DND-41 (cell line): ENCODE measurements around the gene BRPF3.

Experiments
- ATAC-seq: fragments of 200-7000 bp; cut with Tn5 transposase; 3 replicates; pipeline ENCODE4 v1.9.1; 2021; ENCODE audit warnings: low read depth; ENCODE audit not compliant: insufficient read depth
- DNase-seq: peaks from one replicate; pipeline ENCODE4 v3.0.0-alpha.2; 2020
- H2AFZ ChIP-seq: 2 replicates; pipeline ENCODE4 v1.6.0; 2012; ENCODE audit warnings: low read depth, low read length
- H3K27ac ChIP-seq: 2 replicates; pipeline ENCODE4 v1.5.1; 2012; ENCODE audit warnings: low read length, inconsistent platforms
- H3K27me3 ChIP-seq: fragments of 200-600 bp; sonication (generic); 2 replicates; pipeline ENCODE4 v1.6.0; 2012; ENCODE audit warnings: low read length, mild to moderate bottlenecking, inconsistent platforms; ENCODE audit not compliant: insufficient read depth, poor library complexity
- H3K36me3 ChIP-seq: 2 replicates; pipeline ENCODE4 v1.5.1; 2012; ENCODE audit warnings: low read length, inconsistent platforms; ENCODE audit not compliant: insufficient read depth
- H3K4me1 ChIP-seq: 2 replicates; pipeline ENCODE4 v1.5.1; 2012; ENCODE audit warnings: mild to moderate bottlenecking, low read length; ENCODE audit not compliant: insufficient read depth
- H3K4me2 ChIP-seq: 2 replicates; pipeline ENCODE4 v1.6.0; 2012; ENCODE audit warnings: mild to moderate bottlenecking, moderate library complexity, low read length, inconsistent platforms; ENCODE audit not compliant: insufficient read depth
- H3K4me3 ChIP-seq, 2 experiments: fragments of 200-600 bp in 1 of 2; shearing (Covaris generic) in 1 of 2; 2 replicates each; pipeline ENCODE4 v1.5.1; 2012 to 2016; ENCODE audit warnings: inconsistent platforms in 2 of 2, low read length in 2 of 2, mild to moderate bottlenecking in 2 of 2, low read depth in 1 of 2, moderate library complexity in 1 of 2
- H3K79me2 ChIP-seq: 2 replicates; pipeline ENCODE4 v1.6.0; 2012; ENCODE audit warnings: low read length, inconsistent platforms; ENCODE audit not compliant: insufficient read depth
- H3K9ac ChIP-seq: 2 replicates; pipeline ENCODE4 v1.6.0; 2012; ENCODE audit warnings: low read depth, mild to moderate bottlenecking, inconsistent platforms, low read length, moderate library complexity
- H3K9me3 ChIP-seq: 2 replicates; pipeline ENCODE4 v1.5.1; 2012; ENCODE audit warnings: low read length, moderate library complexity, mild to moderate bottlenecking, inconsistent platforms; ENCODE audit not compliant: insufficient read depth, severe bottlenecking
- H4K20me1 ChIP-seq: 2 replicates; pipeline ENCODE4 v1.6.0; 2012; ENCODE audit warnings: low read length; ENCODE audit not compliant: insufficient read depth
- EZH2 ChIP-seq: IDR thresholded peaks from 3 replicates; pipeline ENCODE4 v1.6.1; 2012; ENCODE audit warnings: borderline replicate concordance, low read depth, mild to moderate bottlenecking, moderate library complexity, low read length, inconsistent platforms; ENCODE audit not compliant: severe bottlenecking
- TF ChIP-seq, protein P1 (sequence below): IDR thresholded peaks from 2 replicates; pipeline ENCODE4 v1.5.1; 2012; ENCODE audit warnings: borderline replicate concordance, low read length, moderate library complexity, mild to moderate bottlenecking; ENCODE audit not compliant: poor library complexity, severe bottlenecking; ENCODE audit errors: extremely low read depth

BRPF3 gene

DNA sequence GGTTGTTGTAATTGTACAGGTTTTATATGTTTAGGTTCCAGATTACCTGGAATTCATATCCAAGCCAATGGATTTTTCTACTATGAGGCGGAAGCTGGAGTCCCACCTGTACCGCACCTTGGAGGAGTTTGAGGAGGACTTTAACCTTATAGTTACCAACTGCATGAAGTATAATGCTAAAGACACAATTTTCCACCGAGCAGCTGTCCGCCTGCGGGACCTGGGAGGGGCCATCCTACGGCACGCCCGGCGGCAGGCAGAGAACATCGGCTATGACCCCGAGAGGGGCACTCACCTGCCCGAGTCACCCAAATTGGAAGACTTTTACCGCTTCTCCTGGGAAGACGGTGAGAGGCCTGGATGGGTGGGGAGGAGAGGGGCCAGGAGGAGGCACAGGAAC lies 13.6 kb downstream of the BRPF3 start:
- ATAC-seq, result no peak
- peaks cover 97% of the 10 kb centered on the region for H3K36me3 ChIP-seq

DNA sequence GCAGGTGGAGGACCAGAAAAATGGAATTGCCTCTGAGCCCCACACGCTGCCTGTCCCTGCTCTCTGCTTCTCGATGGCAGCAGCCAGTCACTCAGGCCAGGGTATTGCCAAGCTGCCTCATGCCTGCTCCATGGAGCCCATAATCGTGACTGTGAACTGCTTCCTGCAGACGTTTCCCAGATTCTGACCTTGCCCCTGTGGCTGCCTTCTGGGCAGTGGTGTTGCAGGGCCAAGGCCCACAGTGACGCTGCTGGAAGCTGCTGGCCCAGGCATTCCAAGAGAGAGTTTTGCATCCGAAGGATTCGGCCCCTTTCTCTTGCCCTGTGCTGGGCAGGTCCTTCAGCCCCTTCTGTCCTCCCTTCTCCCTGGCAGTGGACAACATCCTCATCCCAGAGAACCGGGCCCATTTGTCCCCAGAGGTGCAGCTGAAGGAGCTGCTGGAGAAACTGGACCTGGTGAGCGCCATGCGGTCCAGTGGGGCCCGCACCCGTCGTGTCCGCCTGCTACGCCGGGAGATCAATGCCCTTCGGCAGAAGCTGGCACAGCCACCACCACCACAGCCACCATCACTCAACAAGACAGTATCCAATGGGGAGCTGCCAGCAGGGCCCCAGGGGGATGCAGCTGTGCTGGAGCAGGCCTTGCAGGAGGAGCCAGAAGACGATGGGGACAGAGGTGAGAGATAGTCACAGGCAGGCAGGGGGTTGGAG lies 14.5 kb downstream of the BRPF3 start:
- Histone ChIP-seq H3K4me2 (no peak overlapping the region), H2AFZ (no peak overlapping the region), H3K36me3 (peaks cover 97% of the 10 kb centered on the region), H3K9me3 (no peaks in the 10 kb centered on the region), H3K4me1 (no peaks in the 10 kb centered on the region), H4K20me1 (peaks cover 4% of the 10 kb centered on the region; the same call in 1 of the 2 replicates), H3K27ac (no peak overlapping the region), H3K79me2 (no peaks in the 10 kb centered on the region), H3K9ac (no peak overlapping the region), H3K27me3 (no peaks in the 10 kb centered on the region), H3K4me3 (no peak overlapping the region)
- DNase-seq, result no peak
- no peak for ATAC-seq
- no peak for TF ChIP-seq EZH2
- TF ChIP-seq, protein P1, sequence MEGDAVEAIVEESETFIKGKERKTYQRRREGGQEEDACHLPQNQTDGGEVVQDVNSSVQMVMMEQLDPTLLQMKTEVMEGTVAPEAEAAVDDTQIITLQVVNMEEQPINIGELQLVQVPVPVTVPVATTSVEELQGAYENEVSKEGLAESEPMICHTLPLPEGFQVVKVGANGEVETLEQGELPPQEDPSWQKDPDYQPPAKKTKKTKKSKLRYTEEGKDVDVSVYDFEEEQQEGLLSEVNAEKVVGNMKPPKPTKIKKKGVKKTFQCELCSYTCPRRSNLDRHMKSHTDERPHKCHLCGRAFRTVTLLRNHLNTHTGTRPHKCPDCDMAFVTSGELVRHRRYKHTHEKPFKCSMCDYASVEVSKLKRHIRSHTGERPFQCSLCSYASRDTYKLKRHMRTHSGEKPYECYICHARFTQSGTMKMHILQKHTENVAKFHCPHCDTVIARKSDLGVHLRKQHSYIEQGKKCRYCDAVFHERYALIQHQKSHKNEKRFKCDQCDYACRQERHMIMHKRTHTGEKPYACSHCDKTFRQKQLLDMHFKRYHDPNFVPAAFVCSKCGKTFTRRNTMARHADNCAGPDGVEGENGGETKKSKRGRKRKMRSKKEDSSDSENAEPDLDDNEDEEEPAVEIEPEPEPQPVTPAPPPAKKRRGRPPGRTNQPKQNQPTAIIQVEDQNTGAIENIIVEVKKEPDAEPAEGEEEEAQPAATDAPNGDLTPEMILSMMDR, result no peak

More for the DNA sequence above, 13.6 kb downstream of the BRPF3 start:
- 0 out of 2 replicates have a peak, but pooled peaks cover 4% of the 10 kb centered on the region for H3K79me2 ChIP-seq
- no peak overlapping the region for H3K4me2 ChIP-seq
- H3K9me3 ChIP-seq, result no peaks in the 10 kb centered on the region
- no peak overlapping the region for H3K4me3 ChIP-seq
- H3K27ac ChIP-seq, result no peak overlapping the region
- H3K27me3 ChIP-seq, result no peaks in the 10 kb centered on the region
- H2AFZ ChIP-seq, result no peak overlapping the region
- DNase-seq, result no peak
- no peak overlapping the region for H3K9ac ChIP-seq
- H3K4me1 ChIP-seq, result no peaks in the 10 kb centered on the region
- TF ChIP-seq EZH2, result no peak
- TF ChIP-seq, protein P1, result no peak
- peaks cover 7% of the 10 kb centered on the region; the same call in 1 of the 2 replicates for H4K20me1 ChIP-seq

- Histone ChIP-seq H3K9me3 (no peaks in the 10 kb centered on the region), H3K4me3 (no peak overlapping the region), H3K79me2 (no peaks in the 10 kb centered on the region), H2AFZ (no peak overlapping the region), H3K36me3 (peaks cover 91% of the 10 kb centered on the region), H3K27ac (no peak overlapping the region), H3K4me1 (no peaks in the 10 kb centered on the region), H4K20me1 (no peaks in the 10 kb centered on the region; the same call in 1 of the 2 replicates), H3K27me3 (no peaks in the 10 kb centered on the region), H3K4me2 (no peak overlapping the region), H3K9ac (no peak overlapping the region)
- ATAC-seq (no peak), DNase-seq (no peak)
- no peak for TF ChIP-seq EZH2
- TF ChIP-seq, protein P1, result no peak
Measured at GRCh38 chr6:36216559-36216958, 20.0 kb downstream of the BRPF3 start.
